ENCODE results near the gene HPS4. TPM values are rescaled to one million over a fixed set of nuclear protein-coding genes. Genes with fewer than 3 reads are reported as not detected.
A peak's percentile ranks its signal among the peaks of the same experiment; 100 is the strongest.

Gene HPS4
- total and polyA plus RNA-seq, 2 of the 8 experiments (the other 6 are each of a cell fraction or from before 2014, with no cell fraction given), result 28.0 to 35.2 TPM

DNA sequence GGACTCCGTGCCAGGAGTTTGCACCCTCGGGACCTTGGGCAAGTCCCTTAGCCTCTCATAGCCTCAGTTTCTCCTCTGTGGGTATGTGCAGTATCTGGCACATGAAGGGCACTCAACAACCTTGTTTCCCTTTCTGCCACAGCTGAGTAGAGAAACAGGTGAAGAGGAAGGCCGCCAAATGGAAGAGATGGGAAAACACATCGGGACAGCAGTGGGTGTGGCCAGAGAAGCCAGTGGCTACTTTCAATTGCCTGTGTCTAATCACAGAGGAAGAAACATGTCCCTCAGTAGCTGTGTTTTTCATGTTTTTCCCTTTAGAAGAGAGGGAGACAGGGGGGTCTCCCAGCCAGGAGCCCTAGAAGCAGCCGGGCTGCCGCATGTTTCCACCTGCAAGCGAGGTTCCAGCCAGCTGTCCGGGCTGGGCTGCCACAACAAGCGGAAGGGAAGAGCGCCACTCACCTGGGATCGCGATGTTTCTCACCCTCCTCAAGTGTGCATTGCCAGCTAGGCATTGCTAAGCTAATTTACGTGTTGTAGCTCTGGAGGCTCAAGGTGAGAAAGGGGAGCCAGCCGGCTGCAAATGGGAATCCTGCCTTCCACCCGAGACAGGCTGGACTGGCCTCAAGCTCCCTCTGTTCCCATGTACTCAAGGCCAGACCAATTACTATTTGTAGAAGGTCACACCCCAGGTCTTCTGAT lies 37.9 kb downstream of the HPS4 start:
- Histone ChIP-seq H3K4me1 (replicated peaks in 1 of 4; ENCODE audit: control insufficient read depth in 3 of 4, insufficient read depth in 4 of 4, low read length in 3 of 4) (no peaks in the 10 kb centered on the region), H3K36me3 (ENCODE audit: control insufficient read depth in 2 of 4, insufficient read depth in 4 of 4, low read length in 3 of 4) (peaks cover 0 to 3% (median 0%) of the 10 kb centered on the region in 4 experiments; a peak in 2 of 8 replicates), H2BK12ac (ENCODE audit: low read depth, low read length) (no peak overlapping the region), H3K27ac (ENCODE audit: low read depth, low read length) (no peak overlapping the region), H2AK5ac (ENCODE audit: low read depth, low read length) (no peak overlapping the region), H3K4me2 (ENCODE audit: insufficient read depth in 1 of 2, low read depth in 2 of 2, low read length in 2 of 2) (no peak overlapping the region), H3K4me3 (ENCODE audit: extremely low read depth in 1 of 4, insufficient read depth in 2 of 4, low read depth in 3 of 4, low read length in 4 of 4) (no peak overlapping the region), H2BK120ac (replicated peaks; ENCODE audit: low read depth, low read length) (no peak overlapping the region), H4K20me1 (replicated peaks in 1 of 2; ENCODE audit: control insufficient read depth in 1 of 2, insufficient read depth in 2 of 2, low read length in 2 of 2) (peaks cover 0 to 3% of the 10 kb centered on the region in 2 experiments), H2BK5ac (ENCODE audit: low read depth, low read length) (no peak overlapping the region), H2AFZ (ENCODE audit: low read length) (no peak overlapping the region), H2BK15ac (ENCODE audit: low read length) (no peak overlapping the region), H3K23ac (ENCODE audit: insufficient read length) (no peak overlapping the region), H4K91ac (replicated peaks; ENCODE audit: insufficient read length, low read length) (no peak overlapping the region), H3K23me2 (ENCODE audit: low read depth, low read length) (no peaks in the 10 kb centered on the region), H3K14ac (ENCODE audit: insufficient read length) (no peak overlapping the region), H3K9me3 (ENCODE audit: insufficient read depth in 2 of 2, low read depth in 1 of 2, low read length in 1 of 2) (no peaks in the 10 kb centered on the region), H3K56ac (replicated peaks; ENCODE audit: insufficient read length, low read depth, low read length) (no peak overlapping the region), H4K8ac (ENCODE audit: extremely low read depth, insufficient read depth, low read length) (no peak overlapping the region), H3K9ac (replicated peaks in 1 of 4; ENCODE audit: extremely low read depth in 1 of 4, low read depth in 3 of 4, low read length in 3 of 4) (no peak overlapping the region), H2BK20ac (ENCODE audit: low read length) (no peak overlapping the region), H3K18ac (ENCODE audit: extremely low read depth, low read length) (no peak overlapping the region), H3K27me3 (replicated peaks in 1 of 4; ENCODE audit: control insufficient read depth in 3 of 4, extremely low read depth in 1 of 4, insufficient read depth in 3 of 4, low read length in 3 of 4) (no peaks in the 10 kb centered on the region), H3K79me2 (ENCODE audit: control insufficient read depth in 1 of 2, insufficient read depth in 2 of 2, low read length in 2 of 2) (no peaks in the 10 kb centered on the region), H4K5ac (ENCODE audit: insufficient read length, low read depth, low read length) (no peak overlapping the region), H3K4ac (replicated peaks; ENCODE audit: insufficient read length, low read depth, low read length) (no peak overlapping the region), H3K79me1 (ENCODE audit: low read depth, low read length) (peaks cover 2% of the 10 kb centered on the region; the same call in 1 of the 2 replicates)
- DNase-seq (ENCODE audit: low read depth in 1 of 2, low spot score in 2 of 2) (no peak), FAIRE-seq (peak; percentile 42)
- CTCF ChIA-PET (ENCODE audit: partially characterized antibody), result interaction anchor here (0.6 to 4.1 kb wide), 15 partner anchors 7 to 85 kb away, joined by 3 to 21 read pairs (median 5); no protein-coding TSS in a partner anchor
- POLR2A ChIA-PET (ENCODE audit: partially characterized antibody), result interaction anchor here (0.8 to 2.5 kb wide), 6 partner anchors 8 to 81 kb away, joined by 3 to 7 read pairs (median 4); partner anchors contain the start of genes HPS4 and SRRD
- TF ChIP-seq CTBP2 (IDR thresholded peaks at IDR 0.05; ENCODE audit: borderline replicate concordance, insufficient read depth, insufficient read length, low read length), result no peak
- no peak for TF ChIP-seq ASH2L (IDR thresholded peaks at IDR 0.05; ENCODE audit: low read length)
- TF ChIP-seq TAF1 (IDR thresholded peaks at IDR 0.05; ENCODE audit: low read depth, low read length), result no peak
- TF ChIP-seq YY1 (IDR thresholded peaks at IDR 0.05; ENCODE audit: low read depth, low read length), result no peak
- no peak for TF ChIP-seq GABPA (IDR thresholded peaks at IDR 0.05; ENCODE audit: borderline replicate concordance, insufficient read depth, low read length)
- TF ChIP-seq RBBP5 (IDR thresholded peaks at IDR 0.05; ENCODE audit: borderline replicate concordance, low read depth, low read length), result no peak
- no peak for TF ChIP-seq SIN3A (conservative IDR thresholded peaks at IDR 0.05 in 1 of 2, IDR thresholded peaks at IDR 0.05 in 1 of 2; ENCODE audit: low read depth in 1 of 2, low read length in 2 of 2)
- TF ChIP-seq TAF7 (optimal IDR thresholded peaks at IDR 0.05; ENCODE audit: borderline replicate concordance, low read depth, low read length), result no peak
- no peak for TF ChIP-seq CHD1 (IDR thresholded peaks at IDR 0.05; ENCODE audit: low read depth, low read length)
- TF ChIP-seq, protein P1, sequence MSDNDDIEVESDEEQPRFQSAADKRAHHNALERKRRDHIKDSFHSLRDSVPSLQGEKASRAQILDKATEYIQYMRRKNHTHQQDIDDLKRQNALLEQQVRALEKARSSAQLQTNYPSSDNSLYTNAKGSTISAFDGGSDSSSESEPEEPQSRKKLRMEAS (IDR thresholded peaks at IDR 0.05), result no peak
- TF ChIP-seq EGR1 (IDR thresholded peaks at IDR 0.05; ENCODE audit: borderline replicate concordance, low read depth, low read length), result no peak
- TF ChIP-seq HDAC6 (IDR thresholded peaks at IDR 0.05; ENCODE audit: low read depth, low read length), result no peak
- TF ChIP-seq POU5F1 (IDR thresholded peaks at IDR 0.05; ENCODE audit: low read depth, low read length), result no peak
- 85% methylated on average over 15 of the region's 15 CpGs; no CpG with 5 or more reads in 1 of the 2 experiments for WGBS, 2 experiments (ENCODE audit: extremely low coverage in 1 of 2, insufficient coverage in 1 of 2, insufficient read length in 1 of 2, insufficient replicate concordance in 2 of 2, low coverage in 1 of 2, low lambda C conversion rate in 2 of 2, missing lambda C conversion rate in 1 of 2)

Measured in H1 (cell line).